MM.1S (cell line): ENCODE measurements around the gene SLC29A1.

Source experiments
- CTCF ChIP-seq: fragments of 300-600 bp; sonication (generic); IDR thresholded peaks from 2 replicates; pipeline ENCODE4 v1.5.1; 2016; ENCODE audit warnings: antibody characterized with exemption, low read length, mixed read lengths
- EZH2phosphoT487 ChIP-seq: fragments of 300-600 bp; sonication (generic); IDR thresholded peaks from 2 replicates; pipeline ENCODE4 v1.6.1; 2018; ENCODE audit warnings: antibody characterized with exemption, low read length

- no peak for TF ChIP-seq EZH2phosphoT487
- no peak for TF ChIP-seq CTCF
These were observed 53.6 kb downstream of the SLC29A1 start for GRCh38 chr6:44276667-44277640.
